GM12865 (cell line): Measurements from ENCODE around the gene PRUNE1.

Source experiments
- DNase-seq: peaks from one replicate; pipeline ENCODE4 v3.0.0; 2010; ENCODE audit warnings: low read depth
- H3K4me3 ChIP-seq: 2 replicates; pipeline ENCODE4 v1.5.1; 2011; ENCODE audit warnings: mild to moderate bottlenecking, low read depth, low read length, control low read depth
- TF ChIP-seq, protein P1 (sequence below): IDR thresholded peaks from 2 replicates; pipeline ENCODE4 v1.5.1; 2011; ENCODE audit warnings: low read length, control low read depth, low read depth, inconsistent platforms; ENCODE audit not compliant: insufficient read depth; ENCODE audit errors: missing control alignments

Gene PRUNE1

DNA sequence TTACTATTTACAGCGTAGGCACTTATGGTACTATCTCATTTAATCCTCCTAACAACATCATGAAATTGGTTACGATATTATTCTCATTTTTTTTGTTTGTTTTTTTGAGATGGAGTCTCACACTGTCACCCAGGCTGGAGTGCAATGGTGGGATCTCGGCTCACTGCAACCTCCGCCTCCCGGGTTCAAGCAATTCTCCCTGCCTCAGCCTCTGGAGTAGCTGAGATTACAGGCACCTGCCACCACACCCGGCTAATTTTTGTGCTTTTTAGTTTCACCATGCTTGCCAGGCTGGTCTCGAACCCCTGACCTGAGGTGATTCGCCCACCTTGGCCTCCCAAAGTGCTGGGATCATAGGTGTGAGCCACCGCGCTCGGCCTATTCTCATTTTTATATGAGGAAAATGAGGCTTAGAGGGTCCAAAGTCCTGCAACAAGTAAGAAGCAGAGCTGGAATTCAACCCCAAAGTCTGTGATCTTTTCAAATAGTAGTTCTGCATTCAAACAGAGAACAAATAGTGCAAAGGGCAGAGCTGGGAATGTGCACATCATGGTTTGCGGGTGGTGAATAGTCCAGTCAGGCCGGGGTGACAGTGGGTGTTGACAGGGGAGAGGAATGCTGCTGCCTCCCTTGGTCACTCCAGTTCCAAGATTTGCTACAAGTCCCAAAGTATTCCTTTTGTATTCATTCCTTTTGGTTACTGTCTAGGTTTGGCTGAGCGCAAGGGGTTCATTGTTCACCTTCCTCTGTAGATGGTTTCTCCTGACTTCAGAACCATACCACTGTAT, 4.6 kb downstream of the PRUNE1 start:
- DNase-seq = no peak
- H3K4me3 ChIP-seq = no peak overlapping the region
- TF ChIP-seq, protein P1, sequence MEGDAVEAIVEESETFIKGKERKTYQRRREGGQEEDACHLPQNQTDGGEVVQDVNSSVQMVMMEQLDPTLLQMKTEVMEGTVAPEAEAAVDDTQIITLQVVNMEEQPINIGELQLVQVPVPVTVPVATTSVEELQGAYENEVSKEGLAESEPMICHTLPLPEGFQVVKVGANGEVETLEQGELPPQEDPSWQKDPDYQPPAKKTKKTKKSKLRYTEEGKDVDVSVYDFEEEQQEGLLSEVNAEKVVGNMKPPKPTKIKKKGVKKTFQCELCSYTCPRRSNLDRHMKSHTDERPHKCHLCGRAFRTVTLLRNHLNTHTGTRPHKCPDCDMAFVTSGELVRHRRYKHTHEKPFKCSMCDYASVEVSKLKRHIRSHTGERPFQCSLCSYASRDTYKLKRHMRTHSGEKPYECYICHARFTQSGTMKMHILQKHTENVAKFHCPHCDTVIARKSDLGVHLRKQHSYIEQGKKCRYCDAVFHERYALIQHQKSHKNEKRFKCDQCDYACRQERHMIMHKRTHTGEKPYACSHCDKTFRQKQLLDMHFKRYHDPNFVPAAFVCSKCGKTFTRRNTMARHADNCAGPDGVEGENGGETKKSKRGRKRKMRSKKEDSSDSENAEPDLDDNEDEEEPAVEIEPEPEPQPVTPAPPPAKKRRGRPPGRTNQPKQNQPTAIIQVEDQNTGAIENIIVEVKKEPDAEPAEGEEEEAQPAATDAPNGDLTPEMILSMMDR = no peak

GRCh38 chr1:151013518-151013917, 5.3 kb downstream of the PRUNE1 start:
- TF ChIP-seq, protein P1 = no peak
- DNase-seq = no peak
- H3K4me3 ChIP-seq = no peak overlapping the region

- no peak overlapping the region for H3K4me3 ChIP-seq
- peak; percentile 83 for DNase-seq
- TF ChIP-seq, protein P1 = peak; percentile 75
Observed at GRCh38 chr1:151024540-151025146, 16.4 kb downstream of the PRUNE1 start.

DNA sequence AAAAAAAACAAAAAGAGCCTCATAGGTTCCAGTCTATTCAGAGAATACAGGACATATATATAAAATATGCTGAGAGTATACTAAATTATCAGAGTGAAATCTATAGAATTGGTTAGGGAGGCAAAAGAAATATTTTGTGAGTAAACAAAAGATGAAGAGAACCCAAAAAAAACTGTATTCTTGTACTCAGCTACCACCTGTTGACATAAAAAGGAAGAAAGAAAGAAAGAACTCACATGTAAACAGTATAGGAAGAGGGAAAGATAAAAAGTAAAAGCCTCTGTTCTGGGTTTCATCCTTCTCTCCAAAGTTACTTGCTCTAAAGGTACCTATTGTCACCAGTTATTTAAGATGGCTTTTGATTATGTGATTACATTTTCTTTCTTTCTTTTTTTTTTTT, 18.2 kb downstream of the PRUNE1 start:
- no peak overlapping the region for H3K4me3 ChIP-seq
- TF ChIP-seq, protein P1 = no peak
- DNase-seq = no peak

- TF ChIP-seq, protein P1 = no peak
- no peak overlapping the region for H3K4me3 ChIP-seq
Observed at GRCh38 chr1:151032164-151032563, 23.9 kb downstream of the PRUNE1 start.

DNA sequence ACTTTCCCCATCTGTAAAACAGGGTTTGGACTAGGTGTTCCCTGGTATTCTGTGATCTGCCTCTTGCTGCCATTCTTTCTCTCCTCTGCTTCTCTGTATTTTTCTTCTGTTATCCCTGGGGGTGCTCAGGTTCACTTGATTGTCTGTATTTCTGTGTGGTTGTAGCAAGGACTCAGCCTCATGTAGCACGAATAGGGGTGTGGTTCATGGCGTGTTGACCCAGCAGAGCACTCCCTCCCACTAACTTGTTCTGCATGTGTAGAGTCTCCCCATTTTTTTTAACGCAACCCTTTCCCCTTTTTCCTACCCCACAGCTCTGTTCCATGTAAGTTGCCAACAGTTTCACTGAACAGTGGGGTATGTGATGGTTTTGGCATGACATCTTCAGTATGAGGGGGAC, 26.9 kb downstream of the PRUNE1 start:
- H3K4me3 ChIP-seq = no peak overlapping the region
- DNase-seq = no peak
- TF ChIP-seq, protein P1 = no peak

More at GRCh38 chr1:151032164-151032563, 23.9 kb downstream of the PRUNE1 start:
- no peak for DNase-seq
